ACC112 (cell line): ENCODE data around the gene SMCP.

Experiments used
- H2AFZ ChIP-seq: fragments of 200-600 bp; sonication (generic); one replicate; pipeline ENCODE4 v1.6.0; 2017; ENCODE audit warnings: antibody characterized with exemption, low read length; ENCODE audit not compliant: unreplicated experiment
- H3K27ac ChIP-seq: fragments of 200-600 bp; sonication (generic); 2 replicates; pipeline ENCODE4 v1.5.1; 2014; ENCODE audit warnings: low read depth, mild to moderate bottlenecking, antibody characterized with exemption, low read length, moderate library complexity
- H3K27me3 ChIP-seq: fragments of 200-600 bp; sonication (generic); 2 replicates; pipeline ENCODE4 v1.6.1; 2014; ENCODE audit warnings: mild to moderate bottlenecking, antibody characterized with exemption, low read length, moderate library complexity, mixed read lengths; ENCODE audit not compliant: insufficient read depth
- H3K36me3 ChIP-seq: fragments of 200-600 bp; sonication (generic); 2 replicates; pipeline ENCODE4 v1.6.1; 2016; ENCODE audit warnings: mild to moderate bottlenecking, antibody characterized with exemption, low read length, moderate library complexity, mixed read lengths; ENCODE audit not compliant: insufficient read depth
- H3K4me1 ChIP-seq: fragments of 200-600 bp; sonication (generic); one replicate; pipeline ENCODE4 v1.6.1; 2016; ENCODE audit warnings: low read length, mixed read lengths; ENCODE audit not compliant: insufficient read depth, unreplicated experiment, control insufficient read depth
- H3K4me3 ChIP-seq: fragments of 200-600 bp; sonication (generic); 2 replicates; pipeline ENCODE4 v1.5.1; 2014; ENCODE audit warnings: mild to moderate bottlenecking, low read depth, low read length
- H3K79me2 ChIP-seq: fragments of 200-600 bp; sonication (generic); one replicate; pipeline ENCODE4 v1.6.0; 2016; ENCODE audit warnings: low read length; ENCODE audit not compliant: control insufficient read depth, unreplicated experiment, insufficient read depth

The SMCP gene

GRCh38 chr1:152886085-152886484 lies 8.0 kb downstream of the SMCP start:
- no peak overlapping the region for H2AFZ ChIP-seq
- no peaks in the 10 kb centered on the region for H3K36me3 ChIP-seq
- H3K4me1 ChIP-seq = peaks cover 6% of the 10 kb centered on the region
- no peak overlapping the region for H3K4me3 ChIP-seq
- H3K79me2 ChIP-seq = no peaks in the 10 kb centered on the region
- no peaks in the 10 kb centered on the region for H3K27me3 ChIP-seq
- no peak overlapping the region for H3K27ac ChIP-seq

- no peak overlapping the region for H3K27ac ChIP-seq
- peaks cover 6% of the 10 kb centered on the region for H3K4me1 ChIP-seq
- H3K36me3 ChIP-seq = no peaks in the 10 kb centered on the region
- H3K27me3 ChIP-seq = no peaks in the 10 kb centered on the region
- no peak overlapping the region for H2AFZ ChIP-seq
- no peaks in the 10 kb centered on the region for H3K79me2 ChIP-seq
- H3K4me3 ChIP-seq = no peak overlapping the region
Measured at GRCh38 chr1:152886758-152887409, 8.8 kb downstream of the SMCP start.

GRCh38 chr1:152888126-152888525 lies 10.0 kb downstream of the SMCP start:
- no peak overlapping the region for H3K4me3 ChIP-seq
- H3K79me2 ChIP-seq = no peaks in the 10 kb centered on the region
- no peaks in the 10 kb centered on the region for H3K36me3 ChIP-seq
- no peak overlapping the region for H2AFZ ChIP-seq
- H3K27me3 ChIP-seq = no peaks in the 10 kb centered on the region
- no peak overlapping the region for H3K27ac ChIP-seq
- peaks cover 6% of the 10 kb centered on the region for H3K4me1 ChIP-seq

- no peak overlapping the region for H3K27ac ChIP-seq
- H3K4me3 ChIP-seq = no peak overlapping the region
- no peaks in the 10 kb centered on the region for H3K36me3 ChIP-seq
- H3K79me2 ChIP-seq = no peaks in the 10 kb centered on the region
- no peaks in the 10 kb centered on the region for H3K27me3 ChIP-seq
- no peak overlapping the region for H2AFZ ChIP-seq
- H3K4me1 ChIP-seq = no peaks in the 10 kb centered on the region
Measured at GRCh38 chr1:152899027-152899426, 20.9 kb downstream of the SMCP start.

GRCh38 chr1:152899883-152900282 lies 21.8 kb downstream of the SMCP start:
- Histone ChIP-seq H2AFZ (no peak overlapping the region), H3K79me2 (no peaks in the 10 kb centered on the region), H3K4me3 (no peak overlapping the region), H3K36me3 (no peaks in the 10 kb centered on the region), H3K27ac (no peak overlapping the region), H3K27me3 (no peaks in the 10 kb centered on the region), H3K4me1 (no peaks in the 10 kb centered on the region)

- no peaks in the 10 kb centered on the region for H3K27me3 ChIP-seq
- no peaks in the 10 kb centered on the region for H3K4me1 ChIP-seq
- no peaks in the 10 kb centered on the region for H3K79me2 ChIP-seq
- H3K27ac ChIP-seq = no peak overlapping the region
- no peaks in the 10 kb centered on the region for H3K36me3 ChIP-seq
- no peak overlapping the region for H2AFZ ChIP-seq
- no peak overlapping the region for H3K4me3 ChIP-seq
Measured at GRCh38 chr1:152901631-152902030, 23.5 kb downstream of the SMCP start.

GRCh38 chr1:152902636-152903035 lies 24.5 kb downstream of the SMCP start:
- no peaks in the 10 kb centered on the region for H3K27me3 ChIP-seq
- H3K4me3 ChIP-seq = no peak overlapping the region
- no peak overlapping the region for H2AFZ ChIP-seq
- H3K79me2 ChIP-seq = no peaks in the 10 kb centered on the region
- H3K36me3 ChIP-seq = no peaks in the 10 kb centered on the region
- H3K27ac ChIP-seq = no peak overlapping the region
- no peaks in the 10 kb centered on the region for H3K4me1 ChIP-seq

- Histone ChIP-seq H3K79me2 (no peaks in the 10 kb centered on the region), H3K4me3 (no peak overlapping the region), H3K27me3 (no peaks in the 10 kb centered on the region), H3K36me3 (no peaks in the 10 kb centered on the region), H2AFZ (no peak overlapping the region), H3K27ac (no peak overlapping the region), H3K4me1 (no peaks in the 10 kb centered on the region)
Measured at GRCh38 chr1:152904688-152905440, 26.7 kb downstream of the SMCP start.

- Histone ChIP-seq H3K4me3 (no peak overlapping the region), H3K79me2 (no peaks in the 10 kb centered on the region), H3K27ac (peak overlapping the region; percentile 72), H3K4me1 (no peaks in the 10 kb centered on the region), H3K27me3 (no peaks in the 10 kb centered on the region), H2AFZ (no peak overlapping the region), H3K36me3 (no peaks in the 10 kb centered on the region)
Measured at GRCh38 chr1:152906023-152906565, 28.0 kb downstream of the SMCP start.

- no peak within 1 kb of the TSS for H3K4me3 ChIP-seq
- no peak within 1 kb of the TSS for H2AFZ ChIP-seq
- H3K27me3 ChIP-seq = no peaks in the 10 kb centered on the region
- H3K36me3 ChIP-seq = no peaks in the 10 kb centered on the region
- no peaks in the 10 kb centered on the region for H3K79me2 ChIP-seq
- H3K27ac ChIP-seq = no peak within 1 kb of the TSS
- H3K4me1 ChIP-seq = no peaks in the 10 kb centered on the region
Measured at GRCh38 chr1:152907686-152908601, 29.8 kb downstream of the SMCP start, which contains the start of gene IVL. TSS of gene IVL (plus strand) at chr1:152908546. CDS start at chr1:152909798, 1,252 bp downstream.
